ENCODE results near the gene ZRANB3. TPM values are rescaled to one million over a fixed set of nuclear protein-coding genes. Genes with fewer than 3 reads are reported as not detected.
"Not testable (repeated sequence)": the region's sequence is repeated elsewhere in the genome, so short reads cannot be mapped to it uniquely, and the experiment has no call there.

The ZRANB3 gene
- total RNA-seq, 3 donors from 2014 or later = 4.9 to 7.3 (median 5.0) TPM

- TF ChIP-seq, protein P1, sequence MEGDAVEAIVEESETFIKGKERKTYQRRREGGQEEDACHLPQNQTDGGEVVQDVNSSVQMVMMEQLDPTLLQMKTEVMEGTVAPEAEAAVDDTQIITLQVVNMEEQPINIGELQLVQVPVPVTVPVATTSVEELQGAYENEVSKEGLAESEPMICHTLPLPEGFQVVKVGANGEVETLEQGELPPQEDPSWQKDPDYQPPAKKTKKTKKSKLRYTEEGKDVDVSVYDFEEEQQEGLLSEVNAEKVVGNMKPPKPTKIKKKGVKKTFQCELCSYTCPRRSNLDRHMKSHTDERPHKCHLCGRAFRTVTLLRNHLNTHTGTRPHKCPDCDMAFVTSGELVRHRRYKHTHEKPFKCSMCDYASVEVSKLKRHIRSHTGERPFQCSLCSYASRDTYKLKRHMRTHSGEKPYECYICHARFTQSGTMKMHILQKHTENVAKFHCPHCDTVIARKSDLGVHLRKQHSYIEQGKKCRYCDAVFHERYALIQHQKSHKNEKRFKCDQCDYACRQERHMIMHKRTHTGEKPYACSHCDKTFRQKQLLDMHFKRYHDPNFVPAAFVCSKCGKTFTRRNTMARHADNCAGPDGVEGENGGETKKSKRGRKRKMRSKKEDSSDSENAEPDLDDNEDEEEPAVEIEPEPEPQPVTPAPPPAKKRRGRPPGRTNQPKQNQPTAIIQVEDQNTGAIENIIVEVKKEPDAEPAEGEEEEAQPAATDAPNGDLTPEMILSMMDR (IDR thresholded peaks at IDR 0.05) = no peak
- no peaks in the 10 kb centered on the region for H3K9me3 ChIP-seq
- ATAC-seq (no peak), DNase-seq (no peak)
- intact Hi-C loops (cut with DNase I, micrococcal nuclease) = no loop called here
- H3K4me1 ChIP-seq (ENCODE audit: low read depth) = no peaks in the 10 kb centered on the region
- H3K36me3 ChIP-seq (ENCODE audit: low read depth) = no peaks in the 10 kb centered on the region
- no peak overlapping the region for H3K4me3 ChIP-seq
These were observed 108.1 kb downstream of the ZRANB3 start for GRCh38 chr2:135422898-135423297.

DNA sequence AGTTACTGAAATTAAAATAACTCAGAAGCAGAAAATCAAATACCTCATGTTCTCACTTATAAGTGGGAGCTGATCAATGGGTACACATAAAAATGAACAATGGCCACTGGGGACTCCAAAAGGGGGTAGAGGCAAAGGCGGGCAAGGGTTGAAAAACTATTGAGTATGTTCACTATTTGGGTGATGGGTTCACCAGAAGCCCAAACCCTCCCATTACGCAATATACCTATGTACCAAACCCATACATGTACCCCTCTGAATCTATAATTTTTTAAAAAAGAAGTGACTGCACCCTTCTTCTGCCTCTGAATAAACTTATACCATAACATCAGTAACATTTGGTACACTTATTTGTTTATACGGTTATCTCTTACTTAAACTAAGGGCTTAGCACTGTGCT is 119.4 kb downstream of the ZRANB3 start:
- TF ChIP-seq, protein P1 (IDR thresholded peaks at IDR 0.05) = no peak
- H3K9me3 ChIP-seq = peaks cover 3% of the 10 kb centered on the region
- intact Hi-C loops (cut with DNase I, micrococcal nuclease) = no loop called here
- no peaks in the 10 kb centered on the region for H3K4me1 ChIP-seq (ENCODE audit: low read depth)
- ATAC-seq (no peak), DNase-seq (no peak)
- H3K36me3 ChIP-seq (ENCODE audit: low read depth) = no peaks in the 10 kb centered on the region
- no peak overlapping the region for H3K4me3 ChIP-seq

DNA sequence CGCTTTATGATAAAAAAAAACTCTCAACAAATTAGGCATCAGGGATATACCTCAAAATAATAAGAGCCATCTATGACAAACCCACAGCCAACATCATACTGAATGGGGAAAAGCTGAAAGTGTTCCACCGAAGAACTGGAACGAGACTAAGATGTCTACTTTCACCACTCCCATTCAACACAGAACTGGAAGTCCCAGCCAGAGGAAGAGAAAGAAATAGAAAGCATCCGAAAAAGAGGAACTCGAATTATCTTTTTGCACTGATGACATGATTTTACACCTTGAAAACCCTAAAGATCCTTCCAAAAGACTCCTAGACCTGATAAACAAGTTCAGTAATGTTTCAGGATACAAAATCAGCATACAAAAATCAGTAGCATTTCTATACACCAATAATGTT is 121.6 kb downstream of the ZRANB3 start:
- H3K4me3 ChIP-seq = no peak overlapping the region
- H3K36me3 ChIP-seq (ENCODE audit: low read depth) = no peaks in the 10 kb centered on the region
- H3K4me1 ChIP-seq (ENCODE audit: low read depth) = no peaks in the 10 kb centered on the region
- H3K9me3 ChIP-seq = peaks cover 4% of the 10 kb centered on the region
- TF ChIP-seq, protein P1 (IDR thresholded peaks at IDR 0.05) = no peak
- DNase-seq (no peak), ATAC-seq (no peak)
- intact Hi-C loops (cut with DNase I, micrococcal nuclease) = no loop called here

GRCh38 chr2:135396259-135396658 is 134.8 kb downstream of the ZRANB3 start:
- H3K9me3 ChIP-seq; intact Hi-C loops (cut with DNase I, micrococcal nuclease); H3K4me3 ChIP-seq; H3K36me3 ChIP-seq (ENCODE audit: low read depth); ATAC-seq; H3K4me1 ChIP-seq (ENCODE audit: low read depth); DNase-seq: not testable (repeated sequence)

DNA sequence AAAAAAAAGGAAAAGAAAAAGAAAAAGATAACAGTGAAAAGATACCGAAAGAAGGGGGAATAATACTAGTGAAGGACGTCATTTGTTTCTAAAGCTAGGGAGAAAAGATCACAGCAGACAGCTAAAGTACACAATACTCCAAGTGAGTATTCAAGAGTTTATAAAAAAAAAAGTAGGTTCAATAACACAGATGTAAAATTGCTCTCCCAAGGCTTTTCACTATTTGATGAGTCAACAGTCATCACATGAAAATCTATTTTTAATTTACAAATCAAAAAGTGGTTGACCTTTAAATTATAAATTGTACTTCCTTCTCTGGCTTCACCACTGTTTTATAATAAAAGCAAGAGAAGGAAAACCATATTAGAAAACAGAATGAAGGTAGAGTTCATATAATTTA is 144.0 kb downstream of the ZRANB3 start:
- intact Hi-C loops (cut with DNase I, micrococcal nuclease) = no loop called here

DNA sequence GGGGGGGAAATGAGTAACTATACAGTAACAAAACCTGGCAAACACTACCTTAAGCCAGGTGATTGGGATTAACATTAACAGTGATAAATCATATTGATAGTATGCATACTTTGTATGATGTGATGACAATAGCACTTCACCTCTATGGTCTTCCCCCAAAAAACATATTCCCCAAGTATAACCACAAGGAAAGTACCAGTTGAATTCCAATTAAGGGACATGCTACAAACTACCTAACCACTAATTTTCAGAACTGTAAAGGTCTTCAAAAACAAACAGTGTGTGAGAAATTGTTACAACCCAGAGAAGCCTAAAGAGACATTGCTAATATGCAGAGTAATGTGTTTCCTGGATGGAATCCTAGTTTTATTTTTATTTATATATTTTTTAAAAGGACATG is 152.4 kb downstream of the ZRANB3 start:
- TF ChIP-seq, protein P1 (IDR thresholded peaks at IDR 0.05) = no peak
- Histone ChIP-seq H3K4me3 (no peak overlapping the region), H3K4me1 (ENCODE audit: low read depth) (no peaks in the 10 kb centered on the region), H3K9me3 (peaks cover 15% of the 10 kb centered on the region), H3K36me3 (ENCODE audit: low read depth) (no peaks in the 10 kb centered on the region)
- DNase-seq (no peak), ATAC-seq (no peak)
- intact Hi-C loops (cut with DNase I, micrococcal nuclease) = no loop called here

More for the DNA sequence above, 144.0 kb downstream of the ZRANB3 start:
- no peaks in the 10 kb centered on the region for H3K36me3 ChIP-seq (ENCODE audit: low read depth)
- H3K9me3 ChIP-seq = no peaks in the 10 kb centered on the region
- H3K4me1 ChIP-seq (ENCODE audit: low read depth) = no peaks in the 10 kb centered on the region
- ATAC-seq = no peak
- TF ChIP-seq, protein P1 (IDR thresholded peaks at IDR 0.05) = no peak
- no peak for DNase-seq
- H3K4me3 ChIP-seq = no peak overlapping the region

Data from mucosa of descending colon (tissue), 3 donors.